SK-N-SH (cell line): ENCODE results near the gene B3GNT4. TPM values are rescaled to one million over a fixed set of nuclear protein-coding genes. Genes with fewer than 3 reads are reported as not detected.

ENCODE experiments used
- CTCF ChIA-PET: fragments of 300-600, 350-600 bp; formaldehyde crosslinking; extraction: SDS; loops from one replicate; lab custom pipeline; 2021; lab: Yijun Ruan, JAX
- POLR2A ChIA-PET: fragments of 350-600 bp; sonication (Branson Sonifier 250); formaldehyde crosslinking; extraction: SDS; loops from one replicate; lab custom pipeline; 2020; ENCODE audit warnings: antibody characterized with exemption, inconsistent platforms; lab: Yijun Ruan, JAX
- DNase-seq: peaks from one replicate; pipeline ENCODE4 v3.0.0; 2012
- H2AFZ ChIP-seq: fragments of 200-600 bp; sonication (generic); 2 replicates; pipeline ENCODE4 v1.8.1; 2016; ENCODE audit warnings: antibody characterized with exemption, mild to moderate bottlenecking, low read depth
- H3F3A ChIP-seq: fragments of 200-600 bp; sonication (generic); replicated peaks from 2 replicates; pipeline ENCODE3; 2016; ENCODE audit warnings: antibody characterized with exemption, mild to moderate bottlenecking; ENCODE audit not compliant: insufficient read depth
- H3K27ac ChIP-seq, 2 experiments: fragments of 200-500 bp in 1 of 2; fragments of 200-600 bp in 1 of 2; sonication (Bioruptor generic) in 1 of 2; sonication (generic), shearing (Covaris generic) in 1 of 2; 2 replicates each; pipeline versions ENCODE4 v1.5.1 to v1.6.1; 2014 to 2016; ENCODE audit warnings: low read depth in 2 of 2, inconsistent platforms in 1 of 2, low read length in 1 of 2, mild to moderate bottlenecking in 1 of 2, mixed read lengths in 1 of 2
- H3K27me3 ChIP-seq: fragments of 200-600 bp; sonication (generic), shearing (Covaris generic); 2 replicates; pipeline ENCODE4 v1.6.1; 2016; ENCODE audit warnings: mixed run types; ENCODE audit not compliant: insufficient read depth
- H3K36me3 ChIP-seq, 2 experiments: fragments of 200-500 bp in 1 of 2; fragments of 200-600 bp in 1 of 2; sonication (Bioruptor generic) in 1 of 2; sonication (generic) in 1 of 2; replicated peaks in 1 of 2; 2 replicates each; pipeline versions ENCODE3 to v1.5.1; 2014 to 2016; ENCODE audit warnings: low read length in 1 of 2, mild to moderate bottlenecking in 1 of 2; ENCODE audit not compliant: insufficient read depth in 2 of 2, control insufficient read depth in 1 of 2
- H3K4me1 ChIP-seq, 2 experiments: fragments of 200-500 bp in 1 of 2; fragments of 200-600 bp in 1 of 2; sonication (Bioruptor generic) in 1 of 2; sonication (generic), shearing (Covaris generic) in 1 of 2; 2 replicates each; pipeline versions ENCODE4 v1.5.1 to v1.6.1; 2014 to 2016; ENCODE audit warnings: low read depth in 1 of 2, low read length in 1 of 2, mixed run types in 1 of 2; ENCODE audit not compliant: insufficient read depth in 2 of 2, control insufficient read depth in 1 of 2
- H3K4me2 ChIP-seq: fragments of 200-600 bp; sonication (generic), shearing (Covaris generic); 2 replicates; pipeline ENCODE4 v1.6.1; 2017; ENCODE audit warnings: mixed run types
- H3K4me3 ChIP-seq, 2 experiments: fragments of 200-500 bp in 1 of 2; fragments of 200-600 bp in 1 of 2; sonication (Bioruptor generic) in 1 of 2; sonication (generic), shearing (Covaris generic) in 1 of 2; 2 replicates each; pipeline versions ENCODE4 v1.5.1 to v1.8.1; 2014 to 2016; ENCODE audit warnings: low read depth in 2 of 2, inconsistent platforms in 1 of 2, low read length in 1 of 2, mild to moderate bottlenecking in 1 of 2, mixed read lengths in 1 of 2, moderate library complexity in 1 of 2
- H3K79me2 ChIP-seq: fragments of 200-600 bp; sonication (generic); 2 replicates; pipeline ENCODE4 v1.8.1; 2017; ENCODE audit warnings: mild to moderate bottlenecking; ENCODE audit not compliant: insufficient read depth
- H3K9ac ChIP-seq: fragments of 200-600 bp; sonication (generic); 2 replicates; pipeline ENCODE4 v1.6.1; 2017; ENCODE audit warnings: mixed run types
- H3K9me2 ChIP-seq: fragments of 200-600 bp; sonication (generic); 2 replicates; pipeline ENCODE4 v1.6.1; 2017; ENCODE audit warnings: mixed run types
- H3K9me3 ChIP-seq: fragments of 200-600 bp; sonication (generic); 2 replicates; pipeline ENCODE4 v1.6.1; 2017; ENCODE audit warnings: mixed run types, mild to moderate bottlenecking, moderate library complexity
- H4K20me1 ChIP-seq: fragments of 200-600 bp; sonication (generic); 2 replicates; pipeline ENCODE4 v1.6.1; 2017; ENCODE audit warnings: mild to moderate bottlenecking, mixed run types; ENCODE audit not compliant: insufficient read depth
- EP300 ChIP-seq, 2 experiments: IDR thresholded peaks; 2 replicates each; pipeline versions ENCODE4 v1.4.0 to v1.6.1; 2012; ENCODE audit warnings: borderline replicate concordance in 1 of 2, low read depth in 1 of 2, low read length in 1 of 2
- FOXM1 ChIP-seq: IDR thresholded peaks from 2 replicates; pipeline ENCODE4 v1.4.0; 2012; ENCODE audit warnings: low read depth, mild to moderate bottlenecking
- MEF2A ChIP-seq: IDR thresholded peaks from 2 replicates; pipeline ENCODE4 v1.4.0; 2012; ENCODE audit warnings: low read depth, borderline replicate concordance
- MXI1 ChIP-seq: IDR thresholded peaks from 2 replicates; pipeline ENCODE4 v1.6.1; 2012; ENCODE audit warnings: mild to moderate bottlenecking, low read depth, low read length, improper control_type of control experiment
- NFIC ChIP-seq: IDR thresholded peaks from 2 replicates; pipeline ENCODE4 v1.4.0; 2012; ENCODE audit warnings: borderline replicate concordance
- NRF1 ChIP-seq: IDR thresholded peaks from 2 replicates; pipeline ENCODE4 v1.6.1; 2012; ENCODE audit warnings: low read depth, mild to moderate bottlenecking, low read length
- RFX5 ChIP-seq: IDR thresholded peaks from 2 replicates; pipeline ENCODE4 v1.6.1; 2012; ENCODE audit warnings: mild to moderate bottlenecking, improper control_type of control experiment, low read length
- RXRA ChIP-seq: IDR thresholded peaks from 2 replicates; pipeline ENCODE4 v1.4.0; 2012; ENCODE audit warnings: low read depth, mild to moderate bottlenecking, borderline replicate concordance
- SMC3 ChIP-seq: IDR thresholded peaks from 2 replicates; pipeline ENCODE4 v1.6.1; 2012; ENCODE audit warnings: low read depth, low read length, improper control_type of control experiment
- TAF1 ChIP-seq: IDR thresholded peaks from 2 replicates; pipeline ENCODE4 v1.6.1; 2012; ENCODE audit warnings: low read depth, mild to moderate bottlenecking, low read length, moderate library complexity, borderline replicate concordance
- TCF12 ChIP-seq: IDR thresholded peaks from 2 replicates; pipeline ENCODE4 v1.4.0; 2012
- TEAD4 ChIP-seq: IDR thresholded peaks from 2 replicates; pipeline ENCODE4 v1.4.0; 2012; ENCODE audit warnings: mild to moderate bottlenecking, borderline replicate concordance; ENCODE audit not compliant: insufficient read depth
- WGBS: methylation state at CpG from one replicate; pipeline ENCODE4 v1.1.6; 2017; ENCODE audit warnings: low lambda C conversion rate; 5-methylcytosine and 5-hydroxymethylcytosine counted together
- polyA plus RNA-seq, 3 experiments: library from polyadenylated mRNA; depleted of rRNA; stranded (reverse); fragments of >200 nt; gene quantifications; 2 replicates each; pipeline ENCODE4 v1.2.3, GENCODE V29; 2012
- TF ChIP-seq, protein P1 (sequence below): fragments of 150-350 bp; IDR thresholded peaks from 2 replicates; pipeline ENCODE4 v1.6.1; 2017; ENCODE audit warnings: antibody characterized with exemption, low read length, low read depth, borderline replicate concordance
- TF ChIP-seq, protein P2 (sequence below): IDR thresholded peaks from 2 replicates; pipeline ENCODE4 v1.4.0; 2012; ENCODE audit warnings: low read depth, borderline replicate concordance
- TF ChIP-seq, protein P3 (sequence below): fragments of 150-350 bp; IDR thresholded peaks from 2 replicates; pipeline ENCODE4 v1.6.1; 2016; ENCODE audit warnings: mild to moderate bottlenecking, low read depth, low read length
- TF ChIP-seq, protein P4 (sequence below): IDR thresholded peaks from 2 replicates; pipeline ENCODE4; 2012
- TF ChIP-seq, protein P5 (sequence below): IDR thresholded peaks from 2 replicates; pipeline ENCODE4 v1.4.0; 2012; ENCODE audit warnings: low read depth

The B3GNT4 gene
- polyA plus RNA-seq, 1 of the 3 experiments (the other 2 are of a cell fraction), result 0.81 TPM

DNA sequence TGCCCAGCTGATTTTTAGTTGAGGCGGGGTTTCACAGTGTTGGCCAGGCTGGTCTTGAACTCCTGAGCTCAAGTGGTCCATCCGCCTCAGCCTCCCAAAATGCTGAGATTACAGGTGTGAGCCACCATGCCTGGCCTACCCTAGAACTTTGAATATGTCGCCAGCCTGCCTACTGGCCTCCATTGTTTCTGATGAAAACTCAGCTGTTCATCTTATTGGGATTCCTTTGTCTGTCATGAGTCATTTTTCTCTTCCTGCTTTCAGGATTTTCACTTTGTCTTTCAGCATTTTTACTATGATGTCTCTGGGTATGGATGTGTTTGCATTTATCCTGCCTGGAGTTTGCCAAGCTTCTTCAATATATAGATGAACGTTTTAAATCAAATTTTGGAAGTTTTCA lies 8.1 kb upstream of the B3GNT4 start:
- TF ChIP-seq MXI1 (no peak), TCF12 (no peak), RFX5 (no peak), SMC3 (no peak), NRF1 (no peak), MEF2A (no peak), NFIC (no peak), TAF1 (no peak), RXRA (no peak), FOXM1 (no peak), TEAD4 (no peak), EP300 (IDR thresholded peaks at IDR 0.05; ENCODE audit: borderline replicate concordance in 1 of 2, low read depth in 1 of 2, low read length in 1 of 2) (no peak)
- TF ChIP-seq, protein P1, sequence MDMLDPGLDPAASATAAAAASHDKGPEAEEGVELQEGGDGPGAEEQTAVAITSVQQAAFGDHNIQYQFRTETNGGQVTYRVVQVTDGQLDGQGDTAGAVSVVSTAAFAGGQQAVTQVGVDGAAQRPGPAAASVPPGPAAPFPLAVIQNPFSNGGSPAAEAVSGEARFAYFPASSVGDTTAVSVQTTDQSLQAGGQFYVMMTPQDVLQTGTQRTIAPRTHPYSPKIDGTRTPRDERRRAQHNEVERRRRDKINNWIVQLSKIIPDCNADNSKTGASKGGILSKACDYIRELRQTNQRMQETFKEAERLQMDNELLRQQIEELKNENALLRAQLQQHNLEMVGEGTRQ, result no peak
- TF ChIP-seq, protein P2, sequence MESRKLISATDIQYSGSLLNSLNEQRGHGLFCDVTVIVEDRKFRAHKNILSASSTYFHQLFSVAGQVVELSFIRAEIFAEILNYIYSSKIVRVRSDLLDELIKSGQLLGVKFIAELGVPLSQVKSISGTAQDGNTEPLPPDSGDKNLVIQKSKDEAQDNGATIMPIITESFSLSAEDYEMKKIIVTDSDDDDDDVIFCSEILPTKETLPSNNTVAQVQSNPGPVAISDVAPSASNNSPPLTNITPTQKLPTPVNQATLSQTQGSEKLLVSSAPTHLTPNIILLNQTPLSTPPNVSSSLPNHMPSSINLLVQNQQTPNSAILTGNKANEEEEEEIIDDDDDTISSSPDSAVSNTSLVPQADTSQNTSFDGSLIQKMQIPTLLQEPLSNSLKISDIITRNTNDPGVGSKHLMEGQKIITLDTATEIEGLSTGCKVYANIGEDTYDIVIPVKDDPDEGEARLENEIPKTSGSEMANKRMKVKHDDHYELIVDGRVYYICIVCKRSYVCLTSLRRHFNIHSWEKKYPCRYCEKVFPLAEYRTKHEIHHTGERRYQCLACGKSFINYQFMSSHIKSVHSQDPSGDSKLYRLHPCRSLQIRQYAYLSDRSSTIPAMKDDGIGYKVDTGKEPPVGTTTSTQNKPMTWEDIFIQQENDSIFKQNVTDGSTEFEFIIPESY, result no peak
- TF ChIP-seq, protein P3, sequence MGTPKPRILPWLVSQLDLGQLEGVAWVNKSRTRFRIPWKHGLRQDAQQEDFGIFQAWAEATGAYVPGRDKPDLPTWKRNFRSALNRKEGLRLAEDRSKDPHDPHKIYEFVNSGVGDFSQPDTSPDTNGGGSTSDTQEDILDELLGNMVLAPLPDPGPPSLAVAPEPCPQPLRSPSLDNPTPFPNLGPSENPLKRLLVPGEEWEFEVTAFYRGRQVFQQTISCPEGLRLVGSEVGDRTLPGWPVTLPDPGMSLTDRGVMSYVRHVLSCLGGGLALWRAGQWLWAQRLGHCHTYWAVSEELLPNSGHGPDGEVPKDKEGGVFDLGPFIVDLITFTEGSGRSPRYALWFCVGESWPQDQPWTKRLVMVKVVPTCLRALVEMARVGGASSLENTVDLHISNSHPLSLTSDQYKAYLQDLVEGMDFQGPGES, result no peak
- TF ChIP-seq, protein P4, sequence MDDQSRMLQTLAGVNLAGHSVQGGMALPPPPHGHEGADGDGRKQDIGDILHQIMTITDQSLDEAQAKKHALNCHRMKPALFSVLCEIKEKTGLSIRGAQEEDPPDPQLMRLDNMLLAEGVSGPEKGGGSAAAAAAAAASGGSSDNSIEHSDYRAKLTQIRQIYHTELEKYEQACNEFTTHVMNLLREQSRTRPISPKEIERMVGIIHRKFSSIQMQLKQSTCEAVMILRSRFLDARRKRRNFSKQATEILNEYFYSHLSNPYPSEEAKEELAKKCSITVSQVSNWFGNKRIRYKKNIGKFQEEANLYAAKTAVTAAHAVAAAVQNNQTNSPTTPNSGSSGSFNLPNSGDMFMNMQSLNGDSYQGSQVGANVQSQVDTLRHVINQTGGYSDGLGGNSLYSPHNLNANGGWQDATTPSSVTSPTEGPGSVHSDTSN, result no peak
- TF ChIP-seq, protein P5, sequence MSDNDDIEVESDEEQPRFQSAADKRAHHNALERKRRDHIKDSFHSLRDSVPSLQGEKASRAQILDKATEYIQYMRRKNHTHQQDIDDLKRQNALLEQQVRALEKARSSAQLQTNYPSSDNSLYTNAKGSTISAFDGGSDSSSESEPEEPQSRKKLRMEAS, result no peak
- TF ChIP-seq, all 33 proteins: peak for 0
- ChIA-PET CTCF (interaction anchor here (1.1 to 2.5 kb wide), 3 partner anchors 72 to 160 kb away, joined by 3 to 11 read pairs (median 5); no protein-coding TSS in a partner anchor), POLR2A (no interaction called here)
- no peaks in the 10 kb centered on the region for H3K79me2 ChIP-seq
- WGBS, result 71% methylated on average over 4 of the region's 4 CpGs
- H3K4me2 ChIP-seq, result no peak overlapping the region
- DNase-seq, result no peak
- H3K4me3 ChIP-seq, result no peak overlapping the region
- no peaks in the 10 kb centered on the region for H3F3A ChIP-seq
- no peaks in the 10 kb centered on the region; a peak in 1 of 4 replicates for H3K4me1 ChIP-seq
- H3K9me2 ChIP-seq, result no peaks in the 10 kb centered on the region
- H3K36me3 ChIP-seq, result no peaks in the 10 kb centered on the region
- no peaks in the 10 kb centered on the region for H4K20me1 ChIP-seq
- no peaks in the 10 kb centered on the region for H3K27me3 ChIP-seq
- H2AFZ ChIP-seq, result no peak overlapping the region
- H3K27ac ChIP-seq, result no peak overlapping the region
- H3K9me3 ChIP-seq, result no peaks in the 10 kb centered on the region; the same call in 1 of the 2 replicates
- no peak overlapping the region for H3K9ac ChIP-seq
